ENCODE results near the gene FKBP1A.
"Not testable (repeated sequence)": the region's sequence is repeated elsewhere in the genome, so short reads cannot be mapped to it uniquely, and the experiment has no call there.

FKBP1A gene

DNA sequence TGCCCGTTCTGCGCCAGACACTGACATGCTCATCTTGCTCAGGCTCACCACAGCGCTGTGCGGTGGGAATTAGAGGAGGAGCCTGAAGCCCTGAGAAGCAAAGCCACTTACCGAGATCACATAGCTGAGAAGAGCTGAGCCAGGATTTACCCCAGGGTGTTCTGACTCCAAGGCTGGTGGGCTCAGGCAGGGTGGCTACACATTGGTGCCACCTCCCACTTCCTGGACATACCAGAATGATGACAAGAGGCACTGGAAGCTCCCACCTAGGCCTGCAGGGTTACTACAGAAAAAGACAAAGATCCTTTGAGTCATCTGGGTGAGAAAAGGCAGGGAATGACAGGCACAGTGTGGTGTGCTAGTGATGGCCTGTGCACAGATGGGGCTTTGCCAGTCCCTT, 24.4 kb upstream of the FKBP1A start:
- peak; percentile 29 for DNase-seq (ENCODE audit: low spot score)

DNA sequence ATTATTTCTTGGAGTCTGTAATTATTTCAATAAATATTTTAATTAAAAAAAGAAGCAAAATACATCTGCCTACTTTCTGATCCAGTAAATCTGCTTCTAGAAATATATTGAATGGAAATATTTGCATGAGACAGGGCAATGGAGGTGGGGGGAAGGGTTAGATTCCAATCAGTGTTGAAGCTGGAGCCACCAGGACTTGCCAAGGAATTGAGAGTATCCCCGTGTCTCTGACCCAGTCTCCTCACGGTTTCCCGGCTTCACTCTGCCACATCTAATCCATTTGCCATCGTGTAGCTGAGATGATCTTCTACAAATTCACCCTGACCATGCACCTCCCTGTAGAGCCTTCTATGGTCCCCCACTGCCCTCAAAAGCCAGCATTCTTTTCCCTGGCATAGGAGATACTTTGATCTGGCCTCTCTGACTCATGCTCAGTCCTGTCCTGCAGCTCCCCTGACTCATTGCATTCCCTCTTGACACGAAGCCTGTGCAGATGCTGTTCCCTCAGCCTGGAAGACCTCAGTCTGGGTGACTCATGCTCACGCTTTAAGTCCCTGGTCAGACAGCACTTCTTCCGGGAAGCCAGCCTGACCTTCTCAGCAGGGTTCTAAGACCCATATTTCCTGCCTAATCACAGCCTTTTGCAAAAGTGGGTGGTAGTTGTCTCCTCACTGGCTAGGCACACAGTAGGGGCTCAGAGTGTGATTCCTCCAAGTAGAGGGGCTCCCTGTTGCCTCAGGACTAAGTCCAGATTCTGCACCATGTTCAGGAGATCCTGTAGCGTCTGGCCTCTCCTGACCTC, 23.0 kb upstream of the FKBP1A start:
- DNase-seq (ENCODE audit: low spot score) = peak; percentile 83

DNA sequence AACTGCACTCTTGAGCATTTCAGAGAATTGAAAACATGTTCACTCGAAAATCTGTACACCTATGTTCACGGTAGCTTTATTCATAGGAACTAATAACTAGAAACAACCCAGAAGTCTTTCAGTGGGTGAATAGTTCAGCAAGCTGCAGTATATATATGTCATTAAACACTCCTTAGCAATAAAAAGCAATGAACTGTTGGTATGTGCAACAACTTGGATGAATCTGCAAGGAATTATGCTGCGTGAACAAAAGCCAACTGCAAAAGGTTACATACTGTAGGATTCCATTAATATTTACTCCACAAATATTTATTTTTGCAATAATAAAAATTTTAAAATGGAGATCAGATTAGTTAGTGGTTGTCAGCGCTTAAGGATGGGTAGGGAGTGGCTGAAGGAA, 22.1 kb upstream of the FKBP1A start:
- DNase-seq (ENCODE audit: low spot score) = no peak

DNA sequence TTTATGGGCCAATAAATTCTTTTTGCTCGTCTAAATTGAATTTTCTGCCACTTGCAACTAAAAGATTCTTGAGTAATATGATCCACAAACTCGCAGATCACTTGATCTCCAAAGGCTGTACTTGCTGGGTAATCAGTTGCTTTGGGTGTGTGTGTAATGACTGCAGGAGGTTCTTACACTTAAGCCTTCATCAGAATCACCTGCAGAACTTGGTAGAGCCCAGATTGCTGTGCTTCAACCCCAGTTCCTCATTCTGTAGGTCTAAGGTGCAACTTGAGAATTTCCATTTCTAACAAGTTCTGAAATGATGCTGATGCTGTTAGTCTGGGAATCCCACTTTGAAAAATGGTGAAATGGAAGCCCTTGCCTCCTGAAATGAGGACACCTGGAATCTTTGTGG, 12.9 kb upstream of the FKBP1A start:
- DNase-seq (ENCODE audit: low spot score) = no peak

DNA sequence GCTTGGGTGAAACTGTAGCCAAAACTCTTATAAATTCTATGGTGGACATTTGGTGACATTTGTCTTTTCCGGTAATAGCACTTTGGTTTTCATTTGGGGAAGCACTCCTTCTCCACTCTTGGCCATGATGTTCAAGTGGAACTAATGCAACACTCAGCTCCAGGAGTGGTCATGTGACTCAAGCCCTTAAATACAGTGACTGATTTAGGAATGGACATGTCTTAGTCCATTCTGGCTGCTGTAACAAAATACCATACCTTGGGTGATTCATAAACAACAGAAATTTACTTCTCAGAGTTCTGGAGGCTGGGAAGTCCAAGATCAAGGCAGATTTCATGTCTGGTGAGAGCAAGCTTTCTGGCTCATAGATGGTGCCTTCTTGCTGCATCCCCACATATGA, 10.8 kb upstream of the FKBP1A start:
- DNase-seq (ENCODE audit: low spot score) = no peak

DNA sequence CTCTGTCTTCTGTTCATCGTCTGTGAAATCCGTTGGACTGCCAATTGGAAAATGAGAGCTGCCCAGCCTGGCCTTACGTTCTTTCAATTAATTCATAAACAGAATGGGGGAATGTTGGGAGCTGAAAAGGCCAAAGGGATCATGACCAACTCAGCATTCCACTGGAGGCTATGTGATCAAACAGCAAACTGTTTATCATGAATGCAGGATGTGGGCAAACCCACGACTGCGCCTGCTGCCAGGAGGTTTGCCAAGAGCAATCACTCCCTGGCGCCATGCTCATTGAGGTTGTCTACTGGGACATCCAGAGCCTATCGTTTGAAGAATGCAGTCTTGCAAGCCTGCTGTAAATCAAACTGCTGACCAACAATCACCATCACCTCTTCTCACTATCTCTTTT, 9.3 kb upstream of the FKBP1A start:
- no peak for DNase-seq (ENCODE audit: low spot score)

DNA sequence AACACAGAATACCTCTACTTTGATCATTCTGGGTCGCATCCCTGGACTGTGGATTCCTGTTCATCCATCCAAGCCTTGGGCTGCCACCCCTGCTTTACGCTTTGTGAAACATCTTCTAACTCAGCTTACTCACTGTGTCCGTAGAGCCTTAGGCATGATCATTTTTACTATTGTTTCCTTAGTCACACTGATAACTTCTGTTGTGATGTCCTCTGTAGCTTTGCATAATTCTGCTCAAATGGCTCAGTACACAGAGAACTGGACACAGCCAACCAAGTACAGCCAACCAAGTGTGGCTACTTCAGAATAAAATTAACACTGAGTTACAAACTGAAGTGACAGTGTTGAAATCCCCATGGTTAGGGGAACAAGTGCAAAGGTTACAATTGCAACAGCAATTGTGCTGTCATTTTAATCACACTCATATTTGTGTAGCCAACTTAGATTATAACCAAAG, 8.6 kb upstream of the FKBP1A start:
- no peak for DNase-seq (ENCODE audit: low spot score)

DNA sequence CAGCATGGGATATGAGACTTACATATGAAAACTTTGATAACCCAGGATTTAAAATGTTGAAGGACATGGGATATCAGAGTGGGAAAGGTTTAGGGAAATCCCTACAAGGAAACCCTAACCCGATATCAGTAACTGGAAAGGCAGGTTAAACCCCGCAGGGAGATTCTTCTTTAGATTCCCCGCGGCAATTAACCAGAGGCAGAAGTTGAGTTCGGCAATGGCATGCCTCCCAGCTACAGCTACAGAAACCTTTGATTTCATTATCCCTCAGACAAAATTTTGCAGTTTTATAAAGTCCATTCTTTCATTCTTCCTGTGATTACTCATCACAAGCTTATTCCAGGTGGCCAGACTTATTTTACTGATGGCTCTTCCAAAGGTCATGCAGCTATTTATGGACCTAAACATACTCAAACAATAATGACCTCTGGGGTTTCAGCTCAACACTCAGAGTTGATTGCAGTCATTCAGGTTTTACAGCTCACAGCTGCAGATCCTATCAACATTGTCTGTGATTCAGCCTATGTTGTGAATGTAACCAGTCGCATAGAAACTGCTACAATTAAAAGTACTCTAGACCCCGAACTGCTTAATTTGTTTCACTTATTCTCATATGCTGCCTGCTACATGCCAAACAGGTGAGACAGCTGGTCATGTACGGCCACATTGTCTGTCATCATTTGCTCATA, 7.0 kb upstream of the FKBP1A start:
- DNase-seq (ENCODE audit: low spot score) = not testable (repeated sequence)

DNA sequence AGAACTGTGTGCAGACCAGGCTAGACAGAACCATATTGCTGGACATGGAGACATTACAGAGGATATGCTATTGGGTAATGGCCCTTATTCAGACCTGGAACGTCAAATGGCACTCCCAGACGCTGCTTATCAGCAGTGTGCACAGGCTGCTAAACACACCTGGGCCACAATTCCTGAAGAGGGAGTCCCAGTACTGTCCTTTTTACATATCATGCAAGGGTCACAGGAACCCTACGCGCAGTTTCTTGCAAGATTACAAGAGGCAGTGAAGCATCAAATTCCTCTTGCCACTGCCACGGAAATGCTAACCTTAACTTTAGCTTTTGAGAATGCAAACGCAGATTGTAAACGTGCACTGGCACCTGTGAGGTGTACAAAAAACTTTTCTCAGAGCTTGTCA, 5.3 kb upstream of the FKBP1A start:
- not testable (repeated sequence) for DNase-seq (ENCODE audit: low spot score)

DNA sequence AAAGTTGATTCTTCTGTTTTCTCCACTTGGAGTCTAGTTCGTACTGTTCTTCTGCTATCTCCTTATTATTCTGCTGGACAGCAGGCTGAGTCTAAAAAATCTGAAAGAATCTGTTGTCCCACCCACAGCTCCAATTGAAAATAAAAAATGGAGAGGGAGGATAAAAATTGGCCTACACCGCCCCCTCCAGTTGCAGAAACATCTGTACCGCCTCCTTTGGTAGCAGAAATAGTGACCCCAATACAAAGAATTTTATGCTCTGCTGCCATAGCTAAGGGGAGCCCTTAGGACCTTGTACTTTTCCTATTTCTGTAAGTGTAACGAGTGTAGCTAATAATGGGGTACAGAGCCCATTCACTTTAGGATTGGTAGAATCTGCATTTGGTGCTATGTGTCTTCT, 4.9 kb upstream of the FKBP1A start:
- no peak for DNase-seq (ENCODE audit: low spot score)

DNA sequence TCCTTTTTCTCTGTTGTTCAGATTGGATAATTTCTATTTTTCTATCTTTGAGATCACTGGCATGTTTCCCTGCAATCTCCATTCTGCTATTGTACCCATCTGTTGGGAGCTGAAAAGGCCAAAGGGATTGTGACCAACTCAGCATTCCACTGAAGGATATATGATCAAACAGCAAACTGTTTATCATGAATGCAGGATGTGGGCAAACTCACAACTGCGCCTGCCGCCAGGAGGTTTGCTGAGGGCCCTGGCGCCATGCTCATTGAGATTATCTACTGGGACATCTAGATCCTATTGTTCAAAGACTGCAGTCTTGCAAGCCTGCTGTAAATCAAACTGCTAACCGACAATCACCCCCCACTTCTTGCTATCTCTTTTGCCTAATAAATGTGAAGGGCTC, 3.8 kb upstream of the FKBP1A start:
- DNase-seq (ENCODE audit: low spot score) = no peak

DNA sequence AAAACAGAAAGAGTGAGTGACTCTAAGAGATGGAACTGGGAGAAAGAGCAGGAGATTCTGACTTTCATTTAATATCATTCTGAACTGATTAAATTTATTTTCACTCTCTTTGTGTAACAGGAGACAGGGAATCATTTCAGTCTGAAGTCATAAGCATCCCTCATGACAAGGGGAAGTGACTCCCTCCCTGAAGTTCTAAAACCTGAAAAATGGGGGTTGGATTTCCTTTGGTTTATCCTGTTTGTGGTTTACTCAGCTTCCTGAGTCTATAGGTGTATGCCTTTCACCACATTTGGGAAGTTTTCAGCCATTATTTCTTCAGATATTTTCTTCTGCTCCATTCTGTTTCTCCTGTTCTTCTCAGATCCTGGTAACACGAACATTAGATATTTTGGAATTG, 3.4 kb upstream of the FKBP1A start:
- DNase-seq (ENCODE audit: low spot score) = no peak

DNA sequence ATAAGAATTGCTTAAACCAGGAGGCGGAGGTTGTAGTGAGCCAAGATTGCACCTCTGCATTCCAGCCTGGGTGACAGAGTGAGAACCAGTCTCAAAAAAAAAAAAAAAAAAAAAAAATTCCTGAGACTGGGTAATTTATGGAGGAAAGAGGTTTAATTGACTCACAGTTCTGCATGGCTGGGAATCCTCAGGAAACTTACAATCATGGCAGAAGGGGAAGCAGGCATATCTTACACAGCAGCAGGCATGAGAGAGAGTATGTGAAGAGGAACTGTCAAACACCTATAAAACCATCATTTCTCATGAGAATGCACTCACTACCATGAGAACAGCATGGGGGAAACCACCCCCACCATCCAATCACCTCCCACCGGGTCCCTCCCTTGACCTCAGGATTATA, 1.8 kb upstream of the FKBP1A start:
- DNase-seq (ENCODE audit: low spot score) = no peak

DNA sequence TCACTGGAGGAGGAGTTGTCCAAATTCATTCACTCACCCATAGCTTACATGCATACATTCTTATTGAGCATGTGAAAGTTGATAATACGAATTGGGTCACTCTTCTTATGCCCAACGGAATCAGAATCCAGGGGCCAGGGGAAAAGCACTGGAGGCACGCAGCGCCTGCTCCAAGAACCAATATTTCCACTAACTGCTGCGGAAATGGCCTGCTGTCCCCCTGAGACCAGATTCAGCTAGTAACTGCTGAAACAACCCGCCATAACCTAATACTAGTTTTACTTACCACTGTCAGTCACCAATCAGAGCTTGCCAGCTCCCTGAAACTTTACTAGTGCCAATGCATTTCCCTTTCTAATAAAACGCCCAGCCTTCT, 641 bp upstream of the FKBP1A start:
- DNase-seq (ENCODE audit: low spot score) = no peak

DNA sequence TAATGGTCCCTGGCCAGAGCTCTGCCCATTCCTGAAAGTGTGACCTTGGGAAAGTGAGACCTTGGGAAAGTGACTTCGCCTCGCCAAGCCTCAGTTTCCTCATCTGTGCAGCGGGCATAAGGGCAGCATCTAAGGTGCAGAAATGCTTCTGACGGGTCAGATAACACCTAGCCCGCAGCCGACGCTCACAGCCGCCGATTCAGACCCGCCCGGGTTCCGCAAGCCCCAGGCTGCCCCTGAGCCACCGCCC, 486 bp downstream of the FKBP1A start:
- no peak for DNase-seq (ENCODE audit: low spot score)

DNA sequence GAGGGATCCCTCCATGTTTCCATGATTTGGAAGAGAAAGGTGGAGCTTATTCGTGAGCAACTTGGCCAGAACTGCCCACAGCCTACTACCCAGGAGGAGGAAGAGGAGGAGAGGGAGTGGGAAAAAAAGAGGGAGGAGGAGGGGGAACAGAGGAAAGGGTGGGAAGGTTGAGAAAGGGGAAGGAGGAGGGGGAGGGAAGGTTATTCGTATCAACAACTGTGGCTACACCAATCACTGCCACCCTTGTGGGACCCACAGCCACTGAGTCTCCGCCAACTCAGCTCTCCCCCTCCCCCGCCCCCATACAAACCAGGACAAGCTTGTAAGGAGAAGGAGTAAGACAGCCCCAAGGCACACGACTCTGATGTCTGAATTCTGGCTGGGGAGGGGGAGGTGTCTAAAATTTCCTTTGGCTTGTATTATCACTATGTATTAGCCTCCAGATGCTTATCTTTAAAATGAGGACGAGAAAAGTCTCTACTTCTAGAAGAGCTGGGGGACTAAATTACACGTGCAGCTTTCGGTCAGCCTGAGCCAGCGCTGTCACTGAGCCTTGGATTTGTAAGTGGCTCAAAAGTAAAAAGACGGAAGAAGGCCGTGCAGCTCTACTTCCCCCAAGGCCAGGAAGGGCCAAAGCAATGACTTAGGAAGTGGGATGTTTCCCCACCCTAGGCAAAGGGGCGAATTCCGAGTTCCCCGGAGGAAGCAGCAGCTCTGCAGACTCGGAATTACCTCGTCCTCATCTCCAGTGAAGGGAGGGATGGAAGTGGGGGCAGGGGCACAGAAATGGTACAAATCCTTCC, 1.0 kb downstream of the FKBP1A start:
- DNase-seq (ENCODE audit: low spot score) = no peak

DNA sequence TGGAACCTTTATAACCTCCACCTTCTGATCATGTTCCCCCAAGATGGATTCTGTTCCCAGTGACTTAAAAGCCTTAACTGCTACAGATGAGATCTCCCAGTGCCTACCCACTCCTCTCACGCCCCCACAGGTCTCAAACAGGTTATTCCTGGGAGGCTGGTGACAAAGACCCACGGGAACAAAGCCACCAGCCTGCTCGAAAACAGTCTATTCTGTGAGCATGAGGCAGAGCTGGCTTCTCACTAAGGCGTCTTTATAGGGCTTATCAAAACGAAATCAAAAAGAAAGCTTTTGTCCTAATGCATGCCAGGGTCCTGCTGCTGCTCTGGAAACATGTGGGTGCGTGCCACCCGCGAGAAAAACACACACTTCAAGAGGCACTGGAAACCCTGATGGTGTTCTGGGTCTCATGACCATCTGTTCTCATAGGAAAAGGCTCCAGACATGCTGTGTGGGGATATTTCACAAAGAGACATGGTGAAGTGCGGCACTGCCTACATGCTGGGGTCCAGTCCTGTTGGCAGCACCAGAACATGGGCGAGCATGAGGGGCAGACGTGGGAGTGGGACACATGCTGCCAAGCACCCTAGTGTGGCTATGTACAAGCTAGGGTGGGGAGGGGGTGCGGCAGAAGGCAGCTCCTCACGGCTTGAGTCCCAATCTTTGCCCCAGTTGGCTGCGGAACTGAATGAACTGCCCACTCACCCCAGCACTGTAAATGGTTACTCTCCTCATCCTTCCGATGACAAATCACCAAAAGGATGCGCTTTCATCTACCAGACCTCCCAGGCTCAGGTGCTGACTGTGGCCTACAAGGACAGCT, 2.1 kb downstream of the FKBP1A start:
- DNase-seq (ENCODE audit: low spot score) = no peak

DNA sequence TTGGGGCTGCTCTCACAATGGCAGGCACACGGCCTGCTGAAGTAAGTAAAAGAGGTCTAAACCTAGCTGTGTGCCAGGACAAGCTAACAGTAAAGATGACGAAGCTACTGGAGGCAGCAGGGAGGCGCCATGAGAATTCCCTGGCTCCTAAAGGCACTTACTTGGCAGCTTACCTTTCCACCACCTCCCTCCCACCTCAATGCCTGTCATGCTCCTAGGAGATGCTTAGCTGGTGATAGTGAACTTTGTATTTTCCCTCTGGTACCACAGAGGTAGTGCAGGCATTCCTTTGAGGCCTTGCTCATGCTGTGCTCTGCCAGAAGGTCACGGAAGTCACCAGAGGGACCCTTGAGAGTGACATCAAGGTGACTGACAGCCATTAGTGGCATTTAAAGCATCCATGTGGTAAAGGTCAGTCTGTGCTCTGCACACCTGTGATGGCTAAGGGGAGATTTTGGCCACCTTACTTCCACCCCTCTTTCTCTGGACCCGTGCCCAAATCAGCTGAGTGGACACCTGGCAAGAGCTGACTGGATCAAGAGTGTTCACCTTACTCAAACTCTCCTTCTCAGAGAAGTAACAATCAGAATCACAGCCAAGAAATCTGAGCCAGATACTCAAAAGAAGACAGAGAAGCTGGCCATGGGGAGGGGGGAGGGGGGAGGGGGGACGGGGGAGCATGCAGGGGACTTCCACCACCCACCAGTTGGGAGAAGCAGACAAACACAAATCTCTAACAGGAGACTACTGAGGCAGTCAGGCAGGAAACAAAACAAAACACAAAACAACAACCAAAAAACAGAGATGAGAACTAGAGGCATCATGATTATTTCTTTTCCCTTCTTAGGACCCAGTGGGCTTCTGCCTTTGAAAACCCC, 2.9 kb downstream of the FKBP1A start:
- DNase-seq (ENCODE audit: low spot score) = no peak

DNA sequence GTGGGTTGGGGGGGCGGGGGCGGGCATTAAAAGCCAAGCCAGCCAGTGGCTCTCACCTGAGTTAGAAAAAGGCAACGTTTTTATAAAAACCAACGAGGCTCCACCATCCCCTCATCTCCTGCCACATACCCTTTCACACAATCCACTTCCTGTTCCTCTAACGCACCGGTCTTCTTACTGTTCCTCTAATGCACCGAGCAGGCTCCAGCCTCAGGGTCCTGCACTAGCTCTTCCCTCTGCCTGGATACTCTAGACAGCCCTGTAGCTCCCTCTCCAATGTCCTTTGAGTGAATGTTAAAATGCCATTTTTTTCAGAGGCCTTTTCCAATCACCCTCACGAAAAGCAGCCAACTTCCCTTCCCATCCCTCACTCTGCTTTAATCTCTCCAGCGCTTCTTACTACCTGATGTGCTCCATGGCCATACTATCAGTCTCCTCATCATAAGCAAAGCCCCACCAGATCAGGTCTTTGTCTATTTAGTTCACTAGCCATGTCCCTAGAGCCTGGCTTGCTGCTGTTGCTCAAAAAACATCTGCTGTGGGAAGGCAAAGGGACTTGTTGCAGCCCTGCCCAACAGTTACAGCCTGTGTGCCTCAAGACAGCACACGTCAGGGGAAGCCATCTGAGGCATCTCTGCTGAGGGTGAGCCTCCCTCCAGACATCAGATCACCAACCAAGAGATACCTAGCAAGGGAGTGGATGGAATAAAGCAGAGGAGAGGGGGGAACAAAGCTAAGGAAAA, 3.9 kb downstream of the FKBP1A start:
- DNase-seq (ENCODE audit: low spot score) = no peak

DNA sequence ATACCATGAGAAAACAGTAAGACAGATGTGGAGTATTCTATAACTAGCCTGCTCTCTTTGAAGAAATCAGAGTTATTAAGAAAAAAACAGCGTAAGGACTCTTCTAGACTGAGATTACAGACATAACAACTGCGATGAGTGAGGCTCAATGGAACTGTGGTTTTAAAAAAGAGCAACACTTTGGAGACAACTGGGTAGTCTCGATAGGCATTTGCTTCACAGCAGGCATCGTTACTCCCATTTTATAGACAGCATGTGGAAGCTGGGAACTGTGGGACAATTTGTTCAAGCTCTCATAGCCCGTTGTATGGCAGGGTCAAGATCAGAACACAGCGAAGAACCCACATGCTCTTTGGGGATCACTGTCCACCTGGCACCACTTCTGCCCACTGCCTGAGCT, 4.6 kb downstream of the FKBP1A start:
- no peak for DNase-seq (ENCODE audit: low spot score)

DNA sequence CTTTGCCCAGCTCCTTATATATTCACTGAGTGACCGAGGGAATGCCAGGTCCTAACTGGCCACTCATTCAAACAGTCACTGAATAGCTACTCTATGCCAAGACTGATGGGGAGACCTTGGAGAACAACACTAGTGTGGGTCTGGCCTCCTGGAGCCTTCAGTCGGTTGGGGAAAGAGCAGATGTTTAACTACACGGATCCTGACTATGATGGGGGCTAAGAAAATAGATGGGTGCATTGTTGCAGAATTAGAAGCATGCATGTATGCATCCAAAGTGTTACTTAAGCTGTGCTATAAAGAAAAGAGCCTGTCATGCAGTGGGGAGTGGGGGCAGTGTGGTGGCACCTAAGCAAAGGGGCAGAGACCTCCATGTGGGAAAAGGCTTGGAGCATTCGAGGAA, 6.5 kb downstream of the FKBP1A start:
- DNase-seq (ENCODE audit: low spot score) = no peak
